SW480 (cell line): ENCODE measurements around the gene VNN1.

ENCODE experiments used
- DNase-seq: peaks from one replicate; pipeline ENCODE4 v3.0.0-alpha.2; 2016; ENCODE audit warnings: low spot score

Gene VNN1, protein sequence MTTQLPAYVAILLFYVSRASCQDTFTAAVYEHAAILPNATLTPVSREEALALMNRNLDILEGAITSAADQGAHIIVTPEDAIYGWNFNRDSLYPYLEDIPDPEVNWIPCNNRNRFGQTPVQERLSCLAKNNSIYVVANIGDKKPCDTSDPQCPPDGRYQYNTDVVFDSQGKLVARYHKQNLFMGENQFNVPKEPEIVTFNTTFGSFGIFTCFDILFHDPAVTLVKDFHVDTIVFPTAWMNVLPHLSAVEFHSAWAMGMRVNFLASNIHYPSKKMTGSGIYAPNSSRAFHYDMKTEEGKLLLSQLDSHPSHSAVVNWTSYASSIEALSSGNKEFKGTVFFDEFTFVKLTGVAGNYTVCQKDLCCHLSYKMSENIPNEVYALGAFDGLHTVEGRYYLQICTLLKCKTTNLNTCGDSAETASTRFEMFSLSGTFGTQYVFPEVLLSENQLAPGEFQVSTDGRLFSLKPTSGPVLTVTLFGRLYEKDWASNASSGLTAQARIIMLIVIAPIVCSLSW

DNA sequence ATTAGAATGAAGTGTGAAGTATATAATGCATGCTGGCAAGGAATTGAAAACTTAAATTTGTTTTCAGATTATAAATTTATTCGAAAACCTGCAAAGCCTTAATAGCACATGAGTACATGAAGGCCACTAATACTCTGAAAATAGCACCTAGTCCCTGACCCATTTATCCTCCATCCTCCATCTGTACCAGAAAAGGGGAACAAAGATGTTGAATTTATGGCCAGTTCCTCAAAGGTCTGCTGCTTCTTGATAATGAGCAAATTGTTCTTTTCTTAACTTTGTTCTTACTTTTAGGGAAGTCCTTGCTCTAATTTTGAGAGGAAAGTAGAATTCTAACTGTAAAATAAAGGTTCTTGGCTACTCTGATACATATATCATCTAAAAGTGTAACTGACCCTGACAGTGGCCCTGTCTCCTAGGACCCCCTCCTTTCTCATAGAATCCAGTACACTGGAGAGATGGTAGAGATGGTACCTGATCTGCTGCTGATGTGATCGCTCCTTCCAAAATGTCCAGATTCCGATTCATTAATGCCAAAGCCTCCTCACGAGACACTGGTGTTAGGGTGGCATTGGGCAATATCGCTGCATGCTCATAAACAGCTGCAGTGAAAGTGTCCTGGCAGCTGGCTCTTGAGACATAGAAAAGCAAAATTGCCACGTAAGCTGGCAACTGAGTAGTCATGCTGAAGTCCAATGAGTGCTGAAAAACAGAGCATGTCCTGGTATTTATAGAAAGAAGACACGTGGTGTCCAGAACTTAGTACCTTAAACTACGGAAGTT, at the start of gene VNN1:
Gene VNN1 (minus strand): TSS at position 704 of the 783 bp plus-strand sequence. CDS start 20 bp downstream, at position 684.
- DNase-seq, result no peak

- no peak for DNase-seq
Measured at GRCh38 chr6:132763269-132763668, 49.4 kb upstream of the VNN1 start.

GRCh38 chr6:132760256-132760655, 46.4 kb upstream of the VNN1 start:
- DNase-seq, result no peak

DNA sequence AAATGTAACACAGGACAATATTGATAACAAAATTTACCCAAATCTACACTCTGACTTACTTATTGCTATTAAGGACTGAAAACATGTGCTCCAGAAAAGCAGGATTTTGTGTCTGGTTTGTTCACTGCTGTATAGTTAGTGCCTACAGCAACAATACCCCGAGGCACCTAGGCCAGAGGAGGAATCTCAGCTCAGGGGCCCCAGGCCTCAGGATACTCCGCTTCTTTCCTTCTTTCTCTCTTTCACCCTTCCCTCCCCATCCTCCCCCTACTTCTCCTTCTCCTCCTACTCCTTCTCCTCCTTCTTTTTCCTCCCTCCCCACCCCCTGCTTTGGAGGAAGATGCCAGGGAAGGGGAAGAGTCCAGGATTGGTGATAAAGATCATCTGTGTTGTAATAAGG, 44.8 kb upstream of the VNN1 start:
- DNase-seq, result no peak

DNA sequence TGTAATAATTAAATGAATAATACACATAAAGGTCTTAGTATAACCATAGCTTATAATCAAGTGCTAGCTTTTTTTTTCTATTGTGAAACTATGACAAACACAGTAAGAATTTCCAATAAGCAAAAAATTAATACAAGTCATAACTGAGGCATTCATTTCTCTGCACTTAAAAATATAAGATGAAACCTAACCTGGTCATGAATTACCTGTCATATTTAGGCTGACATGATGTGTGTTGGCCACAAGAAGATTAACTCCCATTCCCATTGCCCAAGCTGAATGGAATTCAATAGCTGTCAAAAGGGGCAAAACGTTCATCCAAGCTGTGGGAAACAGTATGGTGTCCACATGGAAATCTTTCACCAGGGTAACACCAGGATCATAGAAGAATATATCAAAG, 38.4 kb upstream of the VNN1 start:
- DNase-seq, result no peak

- no peak for DNase-seq
Measured at GRCh38 chr6:132751828-132752227, 38.0 kb upstream of the VNN1 start.

- DNase-seq, result no peak
Measured at GRCh38 chr6:132751306-132751705, 37.5 kb upstream of the VNN1 start.

DNA sequence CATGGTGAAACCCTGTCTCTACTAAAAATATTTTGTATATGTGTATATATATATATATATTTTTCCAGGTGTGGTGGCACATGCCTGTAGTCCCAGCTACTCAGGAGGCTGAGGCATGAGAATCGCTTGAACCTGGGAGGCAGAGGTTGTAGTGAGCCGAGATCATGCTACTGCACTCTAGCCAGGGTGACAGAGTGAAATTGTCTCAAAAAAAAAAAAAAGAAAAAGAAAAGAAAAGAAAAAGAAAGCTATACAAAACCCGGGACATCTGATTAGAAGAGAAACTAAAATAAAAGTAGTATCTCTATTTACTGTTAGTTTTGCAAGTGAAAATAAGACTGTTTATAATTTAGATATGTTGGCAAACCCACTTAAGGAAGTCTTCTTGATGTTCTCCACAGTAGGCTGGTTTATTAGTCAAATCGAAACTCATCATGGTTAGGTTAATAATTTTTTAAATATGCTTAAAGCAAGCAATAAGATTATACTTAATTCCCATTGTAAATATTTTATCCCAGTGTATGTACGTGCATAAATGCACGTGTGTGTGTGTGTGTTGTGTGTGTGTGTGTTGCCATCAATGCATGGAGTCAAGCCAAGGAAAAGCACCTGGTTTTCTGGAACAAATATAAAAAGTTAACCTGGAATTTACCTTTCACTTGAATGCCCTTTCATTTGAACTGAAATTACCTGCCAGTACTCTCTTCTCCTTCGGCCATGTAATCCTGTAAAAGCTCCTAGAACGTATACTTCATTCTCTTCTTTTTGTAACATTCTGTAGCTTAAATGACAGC, 36.8 kb upstream of the VNN1 start:
- no peak for DNase-seq

DNA sequence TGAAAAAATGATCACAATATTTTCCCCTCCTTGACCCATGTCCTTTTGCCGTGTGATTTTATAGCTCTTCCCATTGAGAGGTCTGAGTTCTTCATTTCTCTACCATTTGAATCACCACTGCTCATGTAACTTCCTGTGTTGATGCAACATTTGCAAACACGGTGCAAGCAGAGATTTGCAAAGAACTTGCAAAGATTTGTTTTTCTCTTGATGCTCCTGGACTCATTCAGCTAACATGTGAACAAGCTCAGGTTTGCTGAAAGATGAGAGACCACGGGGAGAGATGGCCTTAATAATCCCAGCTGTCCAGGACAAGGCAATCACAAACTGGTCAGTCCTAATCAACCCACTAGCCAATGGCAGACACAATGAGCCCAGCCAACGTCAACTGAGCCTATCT, 35.3 kb upstream of the VNN1 start:
- peak; percentile 3 for DNase-seq

DNA sequence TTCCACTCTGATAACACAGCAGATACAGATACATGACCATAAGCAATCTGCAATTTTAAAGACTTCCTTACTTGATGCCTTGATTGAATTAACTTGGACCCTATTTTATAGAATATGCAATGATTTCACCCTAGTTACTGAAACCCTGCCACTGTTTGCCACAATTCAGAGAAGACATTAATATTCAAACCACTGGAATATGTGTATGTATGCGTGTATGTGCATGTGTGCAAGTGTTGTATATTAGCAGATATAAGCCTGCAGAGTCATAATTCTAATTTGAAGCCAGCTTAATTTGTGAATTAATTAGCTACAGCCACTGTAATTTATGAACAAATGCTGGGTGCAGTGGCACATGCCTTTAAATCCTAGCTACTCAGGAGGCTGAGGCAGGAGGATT, 34.6 kb upstream of the VNN1 start:
- no peak for DNase-seq

DNA sequence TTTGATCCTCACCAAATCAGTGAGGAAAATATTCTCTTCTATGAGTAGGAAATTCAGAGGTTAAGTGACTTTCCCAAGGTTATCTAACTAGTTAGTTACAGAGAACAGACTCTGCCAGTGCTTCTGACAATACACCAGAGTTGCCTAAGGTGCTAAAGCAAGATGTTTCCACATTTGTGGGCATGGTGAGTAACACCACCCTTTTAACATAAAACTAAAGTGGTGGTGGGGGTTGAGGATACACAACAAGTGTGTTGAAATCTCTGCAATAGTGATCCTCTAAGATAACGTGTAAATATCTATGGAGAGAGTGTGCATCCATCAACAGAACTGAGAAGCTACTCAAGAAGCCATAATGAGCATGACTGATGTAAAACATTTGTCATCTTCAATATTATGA, 32.2 kb upstream of the VNN1 start:
- no peak for DNase-seq

DNA sequence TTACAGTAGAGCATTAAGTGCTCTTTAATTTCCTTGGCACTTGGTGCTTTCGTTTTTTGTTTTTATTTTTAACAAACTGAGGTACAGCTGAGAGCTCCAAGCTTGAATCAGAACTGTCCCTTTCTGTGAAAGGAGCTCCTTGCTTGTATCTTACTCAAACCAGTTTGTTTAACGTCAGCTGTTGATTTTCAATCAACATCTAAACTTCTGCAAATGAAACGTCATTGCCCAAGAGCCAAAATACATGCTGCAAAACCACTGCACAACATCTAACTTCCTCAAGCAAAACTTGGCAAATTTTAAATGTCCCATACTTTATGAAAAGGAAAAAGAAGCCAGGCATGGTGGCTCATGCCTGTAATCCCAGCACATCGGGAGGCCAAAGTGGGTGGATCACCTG, 28.6 kb upstream of the VNN1 start:
- no peak for DNase-seq

DNA sequence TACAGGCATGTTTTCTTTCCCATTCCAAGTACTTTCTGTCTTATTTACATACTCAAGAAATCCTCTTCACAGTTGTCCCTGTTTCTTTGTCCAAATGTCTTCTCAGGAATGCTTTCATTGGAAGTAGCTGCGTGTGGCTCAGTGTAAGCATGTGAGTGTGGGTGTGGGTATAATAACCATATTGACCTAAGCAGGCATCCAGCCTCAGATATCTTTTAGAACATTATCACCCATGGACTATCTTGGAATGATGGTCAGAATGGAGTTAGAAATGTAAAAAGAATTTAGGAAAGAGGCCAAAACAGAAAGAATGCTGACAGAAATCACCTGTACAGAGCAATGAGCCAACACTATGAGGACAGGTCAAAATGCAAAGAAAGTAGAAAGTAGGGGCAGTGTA, 27.4 kb upstream of the VNN1 start:
- DNase-seq, result no peak

GRCh38 chr6:132736239-132736638, 22.4 kb upstream of the VNN1 start:
- DNase-seq, result no peak

- DNase-seq, result peak; percentile 1
Measured at GRCh38 chr6:132734694-132735236, 20.9 kb upstream of the VNN1 start.

- DNase-seq, result no peak
Measured at GRCh38 chr6:132733814-132734213, 20.0 kb upstream of the VNN1 start.

GRCh38 chr6:132733283-132733682, 19.4 kb upstream of the VNN1 start:
- no peak for DNase-seq

DNA sequence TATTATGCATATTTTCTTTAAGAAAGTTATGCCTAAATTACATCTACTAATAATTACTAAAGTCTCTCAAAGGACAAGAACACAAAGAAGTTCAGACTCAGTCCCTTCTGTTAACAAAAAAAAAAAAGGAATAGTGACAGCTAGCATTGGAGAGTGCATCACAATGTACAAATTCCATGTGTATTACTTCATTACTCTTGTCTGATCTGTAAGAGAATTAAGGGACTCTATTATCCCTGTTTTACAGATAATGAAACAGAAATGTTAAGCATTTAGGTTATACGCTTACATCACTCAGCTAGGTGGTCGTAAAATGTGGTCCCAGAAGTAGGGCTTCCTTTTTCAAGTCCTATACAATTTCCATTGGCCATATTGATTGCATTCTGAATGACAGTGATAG, 17.2 kb upstream of the VNN1 start:
- DNase-seq, result no peak

DNA sequence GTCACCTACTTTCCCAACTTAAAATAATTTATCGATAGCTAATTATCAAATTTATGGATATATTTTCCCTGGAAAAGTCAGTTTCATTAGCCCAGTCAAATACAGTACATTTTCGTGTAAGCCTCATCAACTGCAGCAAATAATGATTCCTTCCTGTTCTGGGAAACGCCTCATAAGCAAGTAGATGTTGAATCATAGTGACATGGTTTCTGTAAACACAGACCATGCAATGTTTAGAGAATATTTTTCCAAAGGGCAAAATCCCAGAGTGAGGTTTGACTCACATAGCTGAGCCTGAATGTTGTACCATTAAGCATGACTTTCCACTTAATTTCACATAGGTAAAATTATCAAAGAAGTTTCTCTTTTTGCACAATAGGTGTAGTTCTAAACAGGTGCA, 16.7 kb upstream of the VNN1 start:
- DNase-seq, result no peak

DNA sequence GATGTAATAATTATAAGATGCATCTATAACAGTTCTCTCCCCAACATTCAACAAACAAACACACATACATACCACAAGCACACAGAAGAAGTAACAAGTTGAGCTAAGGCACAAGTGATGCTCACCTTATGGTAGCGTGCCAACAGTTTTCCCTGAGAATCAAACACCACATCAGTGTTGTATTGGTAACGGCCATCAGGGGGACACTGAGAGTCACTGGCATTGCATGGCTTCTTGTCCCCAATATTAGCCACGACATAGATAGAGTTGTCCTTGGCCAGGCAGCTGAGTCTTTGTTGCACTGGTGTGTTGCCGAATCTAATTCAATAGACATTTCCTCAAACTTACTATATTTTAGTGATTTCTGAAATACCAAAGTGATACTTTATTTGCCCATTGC, 14.8 kb upstream of the VNN1 start:
- no peak for DNase-seq

GRCh38 chr6:132726608-132726975, 12.7 kb upstream of the VNN1 start:
- no peak for DNase-seq

- no peak for DNase-seq
Measured at GRCh38 chr6:132725947-132726607, 12.2 kb upstream of the VNN1 start.
